ENCODE results near the gene OVAAL.

The OVAAL gene

DNA sequence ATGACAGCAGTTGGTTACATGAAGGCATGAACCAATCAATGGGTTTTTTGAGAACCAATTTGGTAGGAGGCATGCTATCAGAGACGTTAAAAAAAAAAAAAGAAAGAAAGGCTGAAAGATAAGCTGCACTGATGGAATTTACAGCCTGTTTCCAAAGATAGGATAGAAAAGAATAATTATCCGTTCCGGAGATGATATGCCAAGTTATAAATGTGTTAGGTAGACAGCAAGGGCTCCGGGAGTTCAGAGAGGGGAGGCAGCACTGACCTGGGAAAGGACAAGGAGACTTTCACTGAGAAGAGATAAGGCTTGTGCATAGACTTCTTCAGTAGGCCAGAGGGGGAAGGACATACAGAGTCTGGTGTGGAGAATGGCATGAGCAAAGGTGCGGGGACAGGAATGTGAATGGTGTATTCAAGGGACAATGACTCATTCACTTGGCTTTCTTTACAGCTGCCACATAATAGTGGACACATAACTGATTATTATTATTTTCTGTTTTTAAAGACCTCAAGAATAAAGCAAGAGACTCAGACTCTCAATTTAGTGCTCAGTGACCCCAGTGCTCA is 31.6 kb upstream of the OVAAL start:
- Histone ChIP-seq H3K27me3 (ENCODE audit: control insufficient read depth, insufficient read depth, low read length) (no peaks in the 10 kb centered on the region), H3K4me1 (ENCODE audit: control insufficient read depth, insufficient read depth, low read length) (peaks cover 30% of the 10 kb centered on the region), H3K27ac (ENCODE audit: low read depth, low read length) (no peak overlapping the region), H3K36me3 (ENCODE audit: control insufficient read depth, insufficient read depth, low read length) (no peaks in the 10 kb centered on the region), H3K9me3 (ENCODE audit: control insufficient read depth, insufficient read depth, low read depth, low read length) (no peaks in the 10 kb centered on the region), H3K9ac (ENCODE audit: low read length) (no peak overlapping the region), H3K4me3 (ENCODE audit: low read depth, low read length) (no peak overlapping the region)

DNA sequence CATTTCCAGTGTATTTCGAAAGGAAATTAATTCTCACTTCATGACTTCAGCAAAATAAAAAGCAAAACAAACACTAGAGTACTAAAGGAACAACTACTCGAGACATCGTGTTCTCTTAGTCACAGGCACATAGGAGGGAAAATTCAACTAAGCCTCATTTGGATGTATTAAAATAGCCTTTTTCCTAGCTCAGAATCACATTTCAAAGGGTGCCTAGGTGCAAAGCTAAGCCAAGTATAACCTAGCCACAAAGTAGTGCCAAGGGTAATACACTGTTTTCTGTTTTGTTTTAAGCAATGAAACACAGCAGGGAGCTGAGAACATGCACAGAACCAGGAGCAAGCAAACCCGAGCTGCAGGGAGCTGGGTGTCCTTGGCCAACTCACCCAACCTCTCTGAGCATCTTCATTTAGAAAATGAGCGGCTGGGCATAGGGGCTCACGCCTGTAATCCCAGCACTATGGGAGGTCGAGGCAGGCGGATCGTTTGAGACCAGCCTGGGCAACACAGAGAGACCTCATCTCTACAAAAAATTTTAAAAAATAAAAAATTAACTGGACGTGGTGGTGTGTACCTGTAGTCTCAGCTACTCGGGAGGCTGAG is 29.8 kb upstream of the OVAAL start:
- Histone ChIP-seq H3K27me3 (ENCODE audit: control insufficient read depth, insufficient read depth, low read length) (no peaks in the 10 kb centered on the region), H3K9ac (ENCODE audit: low read length) (no peak overlapping the region), H3K27ac (ENCODE audit: low read depth, low read length) (no peak overlapping the region), H3K9me3 (ENCODE audit: control insufficient read depth, insufficient read depth, low read depth, low read length) (no peaks in the 10 kb centered on the region), H3K4me1 (ENCODE audit: control insufficient read depth, insufficient read depth, low read length) (peaks cover 21% of the 10 kb centered on the region), H3K4me3 (ENCODE audit: low read depth, low read length) (no peak overlapping the region), H3K36me3 (ENCODE audit: control insufficient read depth, insufficient read depth, low read length) (no peaks in the 10 kb centered on the region)

DNA sequence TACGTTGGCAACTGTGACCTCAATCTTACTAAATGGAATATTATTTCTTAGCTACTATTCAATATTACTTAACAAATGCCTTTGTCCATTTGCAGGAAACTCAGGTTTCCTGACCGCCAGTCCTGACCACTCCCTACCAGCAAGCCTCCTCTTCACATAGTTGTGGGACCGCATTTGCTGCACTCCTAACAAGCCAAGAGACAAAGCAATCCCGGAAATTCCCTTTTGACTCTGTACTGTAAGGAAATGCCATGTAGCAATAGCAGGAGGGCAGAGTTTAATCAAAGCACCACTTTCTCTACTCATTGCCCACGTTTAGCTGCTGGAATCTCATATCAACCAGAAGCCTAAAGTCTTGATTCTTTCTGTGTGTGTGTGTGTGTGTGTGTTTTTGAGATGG is 28.3 kb upstream of the OVAAL start:
- H3K27me3 ChIP-seq (ENCODE audit: control insufficient read depth, insufficient read depth, low read length), result no peaks in the 10 kb centered on the region
- no peaks in the 10 kb centered on the region for H3K36me3 ChIP-seq (ENCODE audit: control insufficient read depth, insufficient read depth, low read length)
- H3K9me3 ChIP-seq (ENCODE audit: control insufficient read depth, insufficient read depth, low read depth, low read length), result no peaks in the 10 kb centered on the region
- H3K9ac ChIP-seq (ENCODE audit: low read length), result no peak overlapping the region
- H3K27ac ChIP-seq (ENCODE audit: low read depth, low read length), result no peak overlapping the region
- peaks cover 21% of the 10 kb centered on the region for H3K4me1 ChIP-seq (ENCODE audit: control insufficient read depth, insufficient read depth, low read length)
- H3K4me3 ChIP-seq (ENCODE audit: low read depth, low read length), result no peak overlapping the region

DNA sequence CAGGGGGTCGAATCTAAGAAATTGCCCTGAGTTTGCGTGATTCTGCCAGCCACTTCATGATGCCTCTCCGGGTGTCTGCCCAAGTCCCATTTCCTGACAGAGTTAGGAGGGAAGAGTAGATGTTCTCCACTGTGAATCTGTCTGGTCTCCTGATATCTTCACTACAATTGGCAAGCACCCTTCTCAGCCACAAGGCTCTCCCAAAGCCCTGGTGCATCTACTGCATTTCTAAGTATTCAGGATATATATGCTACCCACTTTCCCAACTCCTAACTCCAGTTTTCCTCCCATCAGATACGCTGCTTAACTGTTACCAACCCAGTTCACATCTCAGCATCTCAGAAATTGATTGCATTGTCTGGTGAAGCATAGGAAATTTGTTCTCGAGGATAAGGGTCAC is 25.9 kb upstream of the OVAAL start:
- Histone ChIP-seq H3K27me3 (ENCODE audit: control insufficient read depth, insufficient read depth, low read length) (no peaks in the 10 kb centered on the region), H3K4me1 (ENCODE audit: control insufficient read depth, insufficient read depth, low read length) (peaks cover 8% of the 10 kb centered on the region), H3K36me3 (ENCODE audit: control insufficient read depth, insufficient read depth, low read length) (no peaks in the 10 kb centered on the region), H3K9me3 (ENCODE audit: control insufficient read depth, insufficient read depth, low read depth, low read length) (no peaks in the 10 kb centered on the region), H3K27ac (ENCODE audit: low read depth, low read length) (no peak overlapping the region), H3K4me3 (ENCODE audit: low read depth, low read length) (no peak overlapping the region), H3K9ac (ENCODE audit: low read length) (no peak overlapping the region)

DNA sequence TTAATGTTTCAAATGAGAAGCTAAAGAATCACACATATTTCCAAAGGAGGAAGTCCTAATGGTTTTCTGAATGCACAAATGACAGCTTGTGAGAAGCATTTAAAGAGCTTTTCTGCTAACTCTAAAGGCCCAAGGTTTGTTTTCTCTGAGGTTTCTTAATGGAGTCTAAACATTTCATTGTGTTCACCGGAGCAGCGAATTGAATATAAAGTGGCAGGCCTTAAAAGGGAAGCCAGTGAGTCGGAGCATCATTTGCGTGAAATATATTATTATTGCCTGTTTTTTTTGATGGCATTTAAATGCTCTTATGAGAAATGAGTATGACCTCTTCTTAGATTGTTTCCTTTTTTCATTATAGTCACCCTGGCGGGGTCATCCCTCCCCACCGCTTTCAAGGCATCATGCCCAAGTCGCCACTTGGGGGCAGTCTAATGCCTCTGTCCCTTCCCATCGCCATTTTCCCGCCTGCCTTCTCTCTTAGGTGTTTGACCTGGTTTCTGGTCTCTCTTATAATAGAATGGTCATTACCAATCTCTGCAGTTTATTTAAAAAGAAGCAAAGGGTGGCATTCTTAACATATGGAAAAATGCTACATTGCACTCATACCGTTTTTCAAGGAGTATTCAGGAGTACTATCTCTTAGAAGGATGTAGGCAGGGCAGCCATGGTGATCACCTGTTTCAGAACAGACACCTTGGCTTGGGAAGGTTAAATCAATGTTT is 25.3 kb upstream of the OVAAL start:
- Histone ChIP-seq H3K27ac (ENCODE audit: low read depth, low read length) (no peak overlapping the region), H3K4me1 (ENCODE audit: control insufficient read depth, insufficient read depth, low read length) (peaks cover 8% of the 10 kb centered on the region), H3K36me3 (ENCODE audit: control insufficient read depth, insufficient read depth, low read length) (no peaks in the 10 kb centered on the region), H3K9me3 (ENCODE audit: control insufficient read depth, insufficient read depth, low read depth, low read length) (no peaks in the 10 kb centered on the region), H3K27me3 (ENCODE audit: control insufficient read depth, insufficient read depth, low read length) (no peaks in the 10 kb centered on the region), H3K9ac (ENCODE audit: low read length) (no peak overlapping the region), H3K4me3 (ENCODE audit: low read depth, low read length) (no peak overlapping the region)

DNA sequence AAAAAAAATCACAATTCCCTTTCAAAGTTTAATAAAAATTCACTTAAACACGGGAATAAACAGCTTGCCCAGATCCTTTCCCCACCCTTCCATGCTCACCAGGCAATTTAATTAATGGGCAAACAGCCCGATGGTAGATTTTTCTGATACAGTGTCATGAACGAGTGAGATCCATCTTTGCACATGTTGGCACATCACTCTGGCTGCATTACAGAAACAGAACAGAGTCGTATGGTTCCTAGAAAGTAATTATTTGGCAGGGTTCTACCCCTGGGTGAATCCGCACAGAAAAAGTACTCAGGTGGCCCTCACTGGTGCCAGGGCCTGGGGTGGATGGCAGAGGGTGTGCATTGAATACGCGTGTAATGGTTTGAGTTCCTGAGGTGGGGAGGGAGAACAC is 24.6 kb upstream of the OVAAL start:
- Histone ChIP-seq H3K36me3 (ENCODE audit: control insufficient read depth, insufficient read depth, low read length) (no peaks in the 10 kb centered on the region), H3K27me3 (ENCODE audit: control insufficient read depth, insufficient read depth, low read length) (no peaks in the 10 kb centered on the region), H3K27ac (ENCODE audit: low read depth, low read length) (no peak overlapping the region), H3K4me1 (ENCODE audit: control insufficient read depth, insufficient read depth, low read length) (peaks cover 8% of the 10 kb centered on the region), H3K9ac (ENCODE audit: low read length) (no peak overlapping the region), H3K9me3 (ENCODE audit: control insufficient read depth, insufficient read depth, low read depth, low read length) (no peaks in the 10 kb centered on the region), H3K4me3 (ENCODE audit: low read depth, low read length) (no peak overlapping the region)

DNA sequence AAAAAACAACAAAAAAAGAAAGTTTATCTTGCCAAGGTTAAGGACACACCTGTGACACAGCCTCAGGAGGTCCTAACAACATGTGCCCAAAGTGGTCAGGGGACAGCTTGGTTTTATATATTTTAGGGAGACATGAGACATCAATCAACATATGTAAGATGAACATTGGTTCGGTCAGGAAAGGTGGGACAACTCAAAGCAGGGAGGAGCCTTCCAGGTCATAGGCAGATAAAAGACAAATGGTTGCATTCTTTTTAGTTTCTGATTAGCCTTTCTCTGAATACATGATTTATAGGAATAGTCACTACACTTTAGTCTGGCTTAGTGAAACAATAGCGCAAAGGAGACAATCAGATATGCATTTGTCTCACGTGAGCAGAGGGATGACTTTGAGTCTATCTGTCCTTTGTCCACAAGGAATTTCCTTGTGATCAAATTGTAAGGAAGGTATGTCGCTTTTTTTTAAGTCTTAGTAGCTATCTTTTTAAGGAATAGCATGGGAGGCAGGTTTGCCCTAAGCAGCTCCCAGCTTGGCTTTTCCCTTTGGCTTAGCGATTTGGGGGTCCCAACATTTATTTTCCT is 23.3 kb upstream of the OVAAL start:
- no peak overlapping the region for H3K4me3 ChIP-seq (ENCODE audit: low read depth, low read length)
- H3K27ac ChIP-seq (ENCODE audit: low read depth, low read length), result no peak overlapping the region
- no peaks in the 10 kb centered on the region for H3K9me3 ChIP-seq (ENCODE audit: control insufficient read depth, insufficient read depth, low read depth, low read length)
- no peak overlapping the region for H3K9ac ChIP-seq (ENCODE audit: low read length)
- H3K27me3 ChIP-seq (ENCODE audit: control insufficient read depth, insufficient read depth, low read length), result no peaks in the 10 kb centered on the region
- peaks cover 2% of the 10 kb centered on the region for H3K4me1 ChIP-seq (ENCODE audit: control insufficient read depth, insufficient read depth, low read length)
- no peaks in the 10 kb centered on the region for H3K36me3 ChIP-seq (ENCODE audit: control insufficient read depth, insufficient read depth, low read length)

DNA sequence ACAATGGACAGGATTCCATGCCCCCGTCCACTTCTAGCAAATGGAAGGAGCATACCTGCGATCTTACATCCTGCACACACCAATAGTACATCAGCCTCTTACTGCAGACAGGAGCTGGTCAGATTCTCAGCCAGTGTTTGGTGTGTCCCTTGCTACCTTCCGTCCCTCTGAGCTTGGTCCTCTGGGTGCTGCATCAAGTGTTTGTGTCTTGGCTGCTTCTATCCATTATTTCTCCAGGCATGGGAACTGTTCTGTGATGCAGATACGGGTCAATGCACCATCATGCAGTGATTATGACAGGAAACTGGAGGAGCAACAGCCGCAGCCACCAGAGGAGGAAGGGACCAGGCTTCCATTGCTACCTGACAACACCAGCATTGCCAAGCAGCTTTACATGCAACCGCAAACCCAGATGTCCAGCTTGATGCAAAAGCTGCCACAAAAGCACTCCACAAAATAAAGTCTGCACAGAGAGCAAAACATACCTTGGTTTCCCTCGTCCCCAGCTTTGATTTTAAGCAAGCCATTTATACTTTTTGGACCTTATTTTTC is 21.9 kb upstream of the OVAAL start:
- H3K27ac ChIP-seq (ENCODE audit: low read depth, low read length), result no peak overlapping the region
- H3K9ac ChIP-seq (ENCODE audit: low read length), result no peak overlapping the region

DNA sequence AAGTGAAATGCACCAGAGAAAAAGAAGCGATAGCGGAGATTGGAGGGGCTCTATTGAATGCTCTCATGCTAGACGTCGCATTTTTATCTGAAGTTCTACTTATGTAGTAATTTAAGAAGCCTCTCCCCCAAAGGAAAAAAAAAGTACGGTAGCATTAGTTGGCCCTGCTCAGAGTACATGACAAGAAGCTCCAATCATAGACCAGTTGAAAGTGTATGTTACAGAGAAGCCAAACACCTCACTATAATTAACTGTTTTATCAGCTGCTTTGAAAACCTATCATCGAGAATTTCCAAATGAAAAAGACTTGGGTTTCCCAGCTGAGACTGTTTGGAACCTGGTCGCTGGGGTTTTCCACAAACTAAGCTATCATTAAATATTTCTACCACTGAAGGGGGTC is 19.6 kb upstream of the OVAAL start:
- Histone ChIP-seq H3K4me1 (ENCODE audit: control insufficient read depth, insufficient read depth, low read length) (peaks cover 10% of the 10 kb centered on the region), H3K27ac (ENCODE audit: low read depth, low read length) (no peak overlapping the region), H3K36me3 (ENCODE audit: control insufficient read depth, insufficient read depth, low read length) (no peaks in the 10 kb centered on the region), H3K27me3 (ENCODE audit: control insufficient read depth, insufficient read depth, low read length) (no peaks in the 10 kb centered on the region), H3K9ac (ENCODE audit: low read length) (no peak overlapping the region), H3K9me3 (ENCODE audit: control insufficient read depth, insufficient read depth, low read depth, low read length) (no peaks in the 10 kb centered on the region), H3K4me3 (ENCODE audit: low read depth, low read length) (no peak overlapping the region)

More for the DNA sequence above, 21.9 kb upstream of the OVAAL start:
- Histone ChIP-seq H3K36me3 (ENCODE audit: control insufficient read depth, insufficient read depth, low read length) (no peaks in the 10 kb centered on the region), H3K4me1 (ENCODE audit: control insufficient read depth, insufficient read depth, low read length) (peaks cover under 1% of the 10 kb centered on the region; the same call in 1 of the 2 replicates), H3K27me3 (ENCODE audit: control insufficient read depth, insufficient read depth, low read length) (no peaks in the 10 kb centered on the region), H3K4me3 (ENCODE audit: low read depth, low read length) (no peak overlapping the region), H3K9me3 (ENCODE audit: control insufficient read depth, insufficient read depth, low read depth, low read length) (no peaks in the 10 kb centered on the region)

DNA sequence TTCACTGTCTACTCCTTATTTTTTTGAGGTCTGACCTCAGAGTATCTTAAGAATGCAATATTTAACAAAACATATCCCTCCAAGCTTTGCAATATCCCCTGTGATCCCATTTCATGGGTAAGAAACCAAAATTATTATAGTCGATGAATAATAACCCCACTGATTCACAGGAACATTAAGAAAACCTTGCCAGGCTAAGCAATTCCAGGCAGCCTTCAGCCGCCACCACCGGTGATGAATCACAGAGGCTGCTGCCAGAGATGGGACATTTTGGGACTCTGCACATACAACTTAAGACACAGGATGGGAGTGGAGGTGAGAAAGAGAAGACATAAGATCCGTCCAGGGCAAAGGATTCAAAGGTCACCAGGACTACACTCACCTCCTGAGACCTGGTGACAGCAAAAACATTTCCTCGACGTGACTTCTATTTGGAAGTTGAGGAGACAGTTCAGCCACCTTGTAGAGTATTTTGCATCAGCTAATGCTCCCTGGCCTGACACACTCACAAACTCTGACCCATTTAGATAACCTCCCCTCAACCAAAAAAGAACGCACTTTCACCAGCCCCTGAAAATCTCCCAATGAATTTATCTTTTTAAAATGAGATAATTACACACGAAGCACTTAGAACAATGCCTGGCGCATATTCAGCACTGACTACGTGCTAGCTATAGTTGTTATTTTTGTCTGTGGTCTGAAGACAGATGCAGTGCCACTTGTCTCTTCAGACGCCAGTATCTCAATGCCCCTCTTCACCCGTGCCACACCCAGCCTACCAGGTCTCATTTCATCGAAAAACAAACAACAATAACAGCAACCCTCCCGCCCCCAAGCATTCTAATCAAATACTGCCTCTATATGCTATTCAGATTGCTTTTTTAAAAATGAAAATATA is 17.8 kb upstream of the OVAAL start:
- no peaks in the 10 kb centered on the region for H3K36me3 ChIP-seq (ENCODE audit: control insufficient read depth, insufficient read depth, low read length)
- H3K9ac ChIP-seq (ENCODE audit: low read length), result no peak overlapping the region
- H3K4me1 ChIP-seq (ENCODE audit: control insufficient read depth, insufficient read depth, low read length), result peaks cover 10% of the 10 kb centered on the region
- no peaks in the 10 kb centered on the region for H3K9me3 ChIP-seq (ENCODE audit: control insufficient read depth, insufficient read depth, low read depth, low read length)
- no peak overlapping the region for H3K27ac ChIP-seq (ENCODE audit: low read depth, low read length)
- no peaks in the 10 kb centered on the region for H3K27me3 ChIP-seq (ENCODE audit: control insufficient read depth, insufficient read depth, low read length)
- no peak overlapping the region for H3K4me3 ChIP-seq (ENCODE audit: low read depth, low read length)

Measured in HUES6 (cell line).